ENCODE results near the gene CLDN19. TPM values are rescaled to one million over a fixed set of nuclear protein-coding genes. Genes with fewer than 3 reads are reported as not detected.

Gene CLDN19
- total and polyA plus RNA-seq, 2 of the 8 experiments (the other 6 are each of a cell fraction or from before 2014, with no cell fraction given) = 9.7 to 17.2 TPM

DNA sequence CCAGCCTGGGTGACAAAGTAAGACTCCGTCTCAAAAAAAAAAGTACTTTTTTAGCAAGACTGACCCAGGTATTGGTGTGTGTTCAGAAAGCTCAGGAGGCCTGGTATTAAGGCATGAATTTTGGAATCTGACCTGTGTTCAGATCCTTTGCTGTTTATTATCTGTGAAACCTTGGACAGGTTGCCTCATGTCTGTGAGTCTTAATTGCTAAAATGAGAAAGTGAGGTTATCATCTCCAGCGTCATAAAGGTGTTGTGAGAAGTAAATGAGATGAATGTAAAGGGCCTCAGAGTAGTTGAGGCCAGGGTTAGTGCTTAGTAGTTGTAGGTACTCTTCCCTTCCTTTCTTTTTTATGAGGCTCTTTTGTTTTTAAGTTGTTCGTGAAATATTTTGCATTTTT lies 29.8 kb upstream of the CLDN19 start:
- Histone ChIP-seq H2BK120ac (replicated peaks; ENCODE audit: low read depth, low read length) (no peak overlapping the region), H3K18ac (ENCODE audit: extremely low read depth, low read length) (no peak overlapping the region), H3K79me1 (ENCODE audit: low read depth, low read length) (no peaks in the 10 kb centered on the region), H2BK5ac (ENCODE audit: low read depth, low read length) (no peak overlapping the region), H3K27ac (ENCODE audit: low read depth, low read length) (no peak overlapping the region), H3K79me2 (ENCODE audit: control insufficient read depth in 1 of 2, insufficient read depth in 2 of 2, low read length in 2 of 2) (peaks cover 4 to 22% of the 10 kb centered on the region in 2 experiments; a peak in 3 of 4 replicates), H4K20me1 (replicated peaks in 1 of 2; ENCODE audit: control insufficient read depth in 1 of 2, insufficient read depth in 2 of 2, low read length in 2 of 2) (peaks cover 0 to 4% of the 10 kb centered on the region in 2 experiments), H3K56ac (replicated peaks; ENCODE audit: insufficient read length, low read depth, low read length) (no peak overlapping the region), H3K4ac (replicated peaks; ENCODE audit: insufficient read length, low read depth, low read length) (no peak overlapping the region), H4K8ac (ENCODE audit: extremely low read depth, insufficient read depth, low read length) (no peak overlapping the region), H4K91ac (replicated peaks; ENCODE audit: insufficient read length, low read length) (no peak overlapping the region), H3K4me3 (ENCODE audit: extremely low read depth in 1 of 4, insufficient read depth in 2 of 4, low read depth in 3 of 4, low read length in 4 of 4) (no peak overlapping the region), H2BK12ac (ENCODE audit: low read depth, low read length) (no peak overlapping the region), H3K36me3 (ENCODE audit: control insufficient read depth in 2 of 4, insufficient read depth in 4 of 4, low read length in 3 of 4) (peaks cover 0 to 7% (median 2%) of the 10 kb centered on the region in 4 experiments; a peak in 2 of 8 replicates), H4K5ac (ENCODE audit: insufficient read length, low read depth, low read length) (no peak overlapping the region), H3K4me2 (ENCODE audit: insufficient read depth in 1 of 2, low read depth in 2 of 2, low read length in 2 of 2) (no peak overlapping the region), H3K9me3 (ENCODE audit: insufficient read depth in 2 of 2, low read depth in 1 of 2, low read length in 1 of 2) (no peaks in the 10 kb centered on the region), H3K9ac (replicated peaks in 1 of 4; ENCODE audit: extremely low read depth in 1 of 4, low read depth in 3 of 4, low read length in 3 of 4) (no peak overlapping the region), H3K14ac (ENCODE audit: insufficient read length) (no peak overlapping the region), H2BK15ac (ENCODE audit: low read length) (no peak overlapping the region), H3K27me3 (replicated peaks in 1 of 4; ENCODE audit: control insufficient read depth in 3 of 4, extremely low read depth in 1 of 4, insufficient read depth in 3 of 4, low read length in 3 of 4) (no peaks in the 10 kb centered on the region), H2AFZ (ENCODE audit: low read length) (no peak overlapping the region), H2AK5ac (ENCODE audit: low read depth, low read length) (no peak overlapping the region), H3K23me2 (ENCODE audit: low read depth, low read length) (peaks cover 5% of the 10 kb centered on the region), H2BK20ac (ENCODE audit: low read length) (no peak overlapping the region), H3K4me1 (replicated peaks in 1 of 4; ENCODE audit: control insufficient read depth in 3 of 4, insufficient read depth in 4 of 4, low read length in 3 of 4) (peaks cover 0 to 6% (median 3%) of the 10 kb centered on the region in 4 experiments; a peak in 5 of 7 replicates), H3K23ac (ENCODE audit: insufficient read length) (no peak overlapping the region)
- CTCF ChIA-PET (ENCODE audit: partially characterized antibody) = interaction anchor here (0.5 to 4.6 kb wide), 5 partner anchors 8 to 201 kb away, joined by 3 to 26 read pairs (median 3); no protein-coding TSS in a partner anchor
- POLR2A ChIA-PET (ENCODE audit: partially characterized antibody) = interaction anchor here (0.6 kb wide), 1 partner anchor 18 kb away, joined by 3 read pairs; no protein-coding TSS in a partner anchor
- DNase-seq (ENCODE audit: low read depth in 1 of 2, low spot score in 2 of 2) = no peak
- FAIRE-seq = no peak
- 98% methylated on average over 3 of the region's 3 CpGs; no CpG with 5 or more reads in 1 of the 2 experiments for WGBS, 2 experiments (ENCODE audit: extremely low coverage in 1 of 2, insufficient coverage in 1 of 2, insufficient read length in 1 of 2, insufficient replicate concordance in 2 of 2, low coverage in 1 of 2, low lambda C conversion rate in 2 of 2, missing lambda C conversion rate in 1 of 2)
- no peak for TF ChIP-seq NRF1 (IDR thresholded peaks at IDR 0.05; ENCODE audit: low read depth, low read length)
- TF ChIP-seq POU5F1 (IDR thresholded peaks at IDR 0.05; ENCODE audit: low read depth, low read length) = no peak
- no peak for TF ChIP-seq BACH1 (IDR thresholded peaks at IDR 0.05; ENCODE audit: low read length)
- TF ChIP-seq POLR2A (IDR thresholded peaks at IDR 0.05; ENCODE audit: control extremely low read depth in 1 of 2, low read depth in 2 of 2, low read length in 2 of 2) = no peak
- no peak for TF ChIP-seq TAF1 (IDR thresholded peaks at IDR 0.05; ENCODE audit: low read depth, low read length)
- no peak for TF ChIP-seq SUZ12 (IDR thresholded peaks at IDR 0.05; ENCODE audit: low read length)
- no peak for TF ChIP-seq PHF8 (conservative IDR thresholded peaks at IDR 0.05; ENCODE audit: low read depth, low read length)
- no peak for TF ChIP-seq CREB1 (IDR thresholded peaks at IDR 0.05)
- TF ChIP-seq GTF2F1 (IDR thresholded peaks at IDR 0.05; ENCODE audit: borderline replicate concordance, low read depth, low read length) = no peak
- TF ChIP-seq RAD21 (IDR thresholded peaks at IDR 0.05 in 1 of 2, conservative IDR thresholded peaks at IDR 0.05 in 1 of 2; ENCODE audit: low read depth in 2 of 2, low read length in 2 of 2) = no peak
- no peak for TF ChIP-seq KDM5A (IDR thresholded peaks at IDR 0.05; ENCODE audit: low read length)
- TF ChIP-seq SIX5 (IDR thresholded peaks at IDR 0.05; ENCODE audit: low read depth, low read length) = no peak
- TF ChIP-seq, protein P1, sequence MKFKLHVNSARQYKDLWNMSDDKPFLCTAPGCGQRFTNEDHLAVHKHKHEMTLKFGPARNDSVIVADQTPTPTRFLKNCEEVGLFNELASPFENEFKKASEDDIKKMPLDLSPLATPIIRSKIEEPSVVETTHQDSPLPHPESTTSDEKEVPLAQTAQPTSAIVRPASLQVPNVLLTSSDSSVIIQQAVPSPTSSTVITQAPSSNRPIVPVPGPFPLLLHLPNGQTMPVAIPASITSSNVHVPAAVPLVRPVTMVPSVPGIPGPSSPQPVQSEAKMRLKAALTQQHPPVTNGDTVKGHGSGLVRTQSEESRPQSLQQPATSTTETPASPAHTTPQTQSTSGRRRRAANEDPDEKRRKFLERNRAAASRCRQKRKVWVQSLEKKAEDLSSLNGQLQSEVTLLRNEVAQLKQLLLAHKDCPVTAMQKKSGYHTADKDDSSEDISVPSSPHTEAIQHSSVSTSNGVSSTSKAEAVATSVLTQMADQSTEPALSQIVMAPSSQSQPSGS (IDR thresholded peaks at IDR 0.05; ENCODE audit: low read length) = no peak
- no peak for TF ChIP-seq CHD1 (IDR thresholded peaks at IDR 0.05; ENCODE audit: low read depth, low read length)

Measured in H1 (cell line).